HepG2 (cell line): Measurements from ENCODE around the gene GIMAP4. TPM values are rescaled to one million over a fixed set of nuclear protein-coding genes. Genes with fewer than 3 reads are reported as not detected.
"Not testable (repeated sequence)": the region's sequence is repeated elsewhere in the genome, so short reads cannot be mapped to it uniquely, and the experiment has no call there.

Experiments used
- ATAC-seq: fragments of 200-7000 bp; cut with Tn5 transposase; 3 replicates; pipeline ENCODE4 v1.9.1; 2020; ENCODE audit warnings: mild to moderate bottlenecking, moderate library complexity
- BruUV-seq: library from RNA; stranded (reverse); fragments of 400-500 nt; replicated peaks from 2 replicates; lab custom pipeline; 2021; lab: Mats Ljungman, UMichigan
- CTCF ChIA-PET: fragments of 300-600 bp; formaldehyde crosslinking; extraction: SDS; loops from one replicate; lab custom pipeline; 2021; ENCODE audit warnings: low total read pairs, inconsistent platforms, low intra/inter-chr PET ratio; lab: Yijun Ruan, JAX
- POLR2A ChIA-PET: fragments of 350-600 bp; sonication (Branson Sonifier 250); formaldehyde crosslinking; loops from one replicate; lab custom pipeline; 2020; ENCODE audit warnings: antibody characterized with exemption, inconsistent platforms; lab: Yijun Ruan, JAX
- DNase-seq: peaks from one replicate; pipeline ENCODE4 v3.0.0-alpha.2; 2015; ENCODE audit warnings: low spot score
- FAIRE-seq: peaks from 3 replicates; lab custom pipeline; 2011; peaks lifted over from hg19 to GRCh38; lab: Jason Lieb, UNC
- H2AFZ ChIP-seq: one replicate; pipeline ENCODE4 v1.6.1; 2011; ENCODE audit warnings: low read length, inconsistent platforms
- H3K27ac ChIP-seq: fragments of 300-600 bp; 3 replicates; pipeline ENCODE4 v1.8.0; 2011; ENCODE audit warnings: mixed run types, mild to moderate bottlenecking, mixed read lengths, low read length, inconsistent platforms; ENCODE audit not compliant: insufficient read depth; ENCODE audit errors: extremely low read length
- H3K27me3 ChIP-seq, 2 experiments: fragments of 200-600 bp in 1 of 2; 2 replicates in 1 of 2; 3 replicates in 1 of 2; pipeline versions ENCODE4 v1.6.0 to v1.8.0; 2011; ENCODE audit warnings: low read length in 2 of 2, mild to moderate bottlenecking in 2 of 2, moderate library complexity in 2 of 2, inconsistent platforms in 1 of 2; ENCODE audit not compliant: insufficient read depth in 2 of 2, control insufficient read depth in 1 of 2
- H3K36me3 ChIP-seq, 2 experiments: fragments of 200-600 bp in 1 of 2; replicated peaks in 1 of 2; 2 replicates in 1 of 2; 3 replicates in 1 of 2; pipeline versions ENCODE4 v1.5.1 to v1.8.0; 2011; ENCODE audit warnings: low read length in 2 of 2, inconsistent platforms in 1 of 2; ENCODE audit not compliant: insufficient read depth in 2 of 2, control insufficient read depth in 1 of 2
- H3K4me1 ChIP-seq: 2 replicates; pipeline ENCODE4 v1.5.1; 2012; ENCODE audit warnings: low read length, inconsistent platforms; ENCODE audit not compliant: insufficient read depth
- H3K4me2 ChIP-seq: 2 replicates; pipeline ENCODE4 v1.6.0; 2011; ENCODE audit warnings: low read depth, low read length, inconsistent platforms
- H3K4me3 ChIP-seq, 3 experiments: fragments of 200-600 bp in 1 of 3; sonication (generic), shearing (Covaris generic) in 1 of 3; replicated peaks in 1 of 3; 2 replicates each; pipeline ENCODE4 v1.5.1; 2011 to 2016; ENCODE audit warnings: low read length in 3 of 3, inconsistent platforms in 2 of 3, low read depth in 2 of 3, mild to moderate bottlenecking in 2 of 3, control low read depth in 1 of 3, mixed read lengths in 1 of 3; ENCODE audit not compliant: insufficient read depth in 1 of 3
- H3K79me2 ChIP-seq: one replicate; pipeline ENCODE4 v1.6.1; 2011; ENCODE audit warnings: low read length, inconsistent platforms; ENCODE audit not compliant: insufficient read depth
- H3K9ac ChIP-seq: 2 replicates; pipeline ENCODE4 v1.6.0; 2011; ENCODE audit warnings: mild to moderate bottlenecking, low read depth, low read length, inconsistent platforms; ENCODE audit not compliant: insufficient read depth
- H3K9me3 ChIP-seq: 2 replicates; pipeline ENCODE4 v1.5.1; 2012; ENCODE audit warnings: mild to moderate bottlenecking, low read length
- H4K20me1 ChIP-seq: 2 replicates; pipeline ENCODE4 v1.6.0; 2011; ENCODE audit warnings: inconsistent platforms, mild to moderate bottlenecking, low read length, moderate library complexity; ENCODE audit not compliant: insufficient read depth
- ARNT2 ChIP-seq: sonication (generic); formaldehyde crosslinking; IDR thresholded peaks from 2 replicates; pipeline ENCODE4 v1.8.0; 2022; ENCODE audit warnings: mild to moderate bottlenecking, low read depth, missing genetic modification reagents, moderate library complexity
- ELF4 ChIP-seq: sonication (generic); formaldehyde crosslinking; IDR thresholded peaks from 2 replicates; pipeline ENCODE4 v1.5.0; 2020; ENCODE audit warnings: missing genetic modification reagents, mild to moderate bottlenecking, moderate library complexity, borderline replicate concordance
- FOXC1 ChIP-seq: sonication (generic); formaldehyde crosslinking; IDR thresholded peaks from 2 replicates; pipeline ENCODE4 v1.8.0; 2022; ENCODE audit warnings: mild to moderate bottlenecking, missing genetic modification reagents, borderline replicate concordance
- HOXA7 ChIP-seq: sonication (generic); formaldehyde crosslinking; IDR thresholded peaks from 2 replicates; pipeline ENCODE4 v1.8.1; 2022; ENCODE audit warnings: mild to moderate bottlenecking, missing genetic modification reagents, moderate library complexity
- KDM5A ChIP-seq: fragments of 200-600 bp; sonication (generic); IDR thresholded peaks from 2 replicates; pipeline ENCODE4 v1.7.0; 2018; ENCODE audit warnings: antibody characterized with exemption, mild to moderate bottlenecking, low read length, borderline replicate concordance
- ZFP90 ChIP-seq: sonication (generic); formaldehyde crosslinking; IDR thresholded peaks from 2 replicates; pipeline ENCODE4 v1.8.0; 2022; ENCODE audit warnings: missing genetic modification reagents, mild to moderate bottlenecking, inconsistent platforms, borderline replicate concordance
- ZNF768 ChIP-seq: sonication (generic); formaldehyde crosslinking; IDR thresholded peaks from 2 replicates; pipeline ENCODE4 v1.4.0; 2020; ENCODE audit warnings: missing genetic modification reagents
- WGBS: methylation state at CpG from one replicate; pipeline ENCODE4 v1.1.6; 2017; ENCODE audit warnings: low lambda C conversion rate; 5-methylcytosine and 5-hydroxymethylcytosine counted together
- in situ Hi-C: cut with HindIII; loops from 2 replicates; pipeline ENCODE4 v1.10.0; 2017; ENCODE audit warnings: low pct_unique_long_range_greater_than_20kb; ENCODE audit not compliant: extremely low pct_ligation_motif_present
- intact Hi-C: fragments of 100-400 bp; cut with micrococcal nuclease; formaldehyde crosslinking; loops from one replicate; pipeline ENCODE4 v1.10.0; 2022; ENCODE audit not compliant: unreplicated experiment
- polyA plus RNA-seq, 8 experiments: library from polyadenylated mRNA; depleted of rRNA in 3 of 8; stranded (reverse) in 7 of 8; unstranded in 1 of 8; fragments of >200 nt; fragmentation: Illumina TruSeq in 4 of 8; extraction: Trizol in 4 of 8; gene quantifications; 2 replicates each; pipeline versions ENCODE4 v1.2.1 to v1.2.3, GENCODE V29; 2011 to 2016; ENCODE audit warnings: low read depth in 4 of 8, missing spikeins in 1 of 8, mixed read lengths in 1 of 8; ENCODE audit not compliant: insufficient read depth in 1 of 8
- total RNA-seq, 5 experiments: library from RNA; depleted of rRNA; stranded (reverse); fragments of >200 nt; fragmentation: Illumina TruSeq; extraction: Trizol; gene quantifications; 2 replicates each; pipeline ENCODE4 v1.2.3, GENCODE V29; 2016; ENCODE audit warnings: low read depth in 1 of 5
- TF ChIP-seq, protein P1 (sequence below): sonication (generic); formaldehyde crosslinking; IDR thresholded peaks from 2 replicates; pipeline ENCODE4 v1.8.0; 2022; ENCODE audit warnings: mild to moderate bottlenecking, missing genetic modification reagents; ENCODE audit not compliant: insufficient replicate concordance
- TF ChIP-seq, protein P2 (sequence below): sonication (generic); formaldehyde crosslinking; IDR thresholded peaks from 2 replicates; pipeline ENCODE4 v1.4.0; 2020; ENCODE audit warnings: low read depth, missing genetic modification reagents

The GIMAP4 gene
- total and polyA plus RNA-seq, 2 of the 13 experiments (the other 11 are each of a cell fraction or from before 2014, with no cell fraction given), result not detected

- Histone ChIP-seq H3K4me3 (no peak overlapping the region), H3K27me3 (peaks cover 0 to 11% of the 10 kb centered on the region in 2 experiments; a peak in 1 of 5 replicates), H4K20me1 (no peaks in the 10 kb centered on the region), H3K9me3 (no peaks in the 10 kb centered on the region), H3K36me3 (no peaks in the 10 kb centered on the region), H3K79me2 (no peaks in the 10 kb centered on the region), H3K4me1 (no peaks in the 10 kb centered on the region), H3K27ac (no peak overlapping the region), H2AFZ (no peak overlapping the region), H3K4me2 (no peak overlapping the region), H3K9ac (no peak overlapping the region)
- POLR2A ChIA-PET, result no interaction called here
- no peak for ATAC-seq
- no TSS peak for BruUV-seq
- DNase-seq, result no peak
- in situ Hi-C loops (no loop called here), intact Hi-C loops (no loop called here)
- TF ChIP-seq, protein P1, sequence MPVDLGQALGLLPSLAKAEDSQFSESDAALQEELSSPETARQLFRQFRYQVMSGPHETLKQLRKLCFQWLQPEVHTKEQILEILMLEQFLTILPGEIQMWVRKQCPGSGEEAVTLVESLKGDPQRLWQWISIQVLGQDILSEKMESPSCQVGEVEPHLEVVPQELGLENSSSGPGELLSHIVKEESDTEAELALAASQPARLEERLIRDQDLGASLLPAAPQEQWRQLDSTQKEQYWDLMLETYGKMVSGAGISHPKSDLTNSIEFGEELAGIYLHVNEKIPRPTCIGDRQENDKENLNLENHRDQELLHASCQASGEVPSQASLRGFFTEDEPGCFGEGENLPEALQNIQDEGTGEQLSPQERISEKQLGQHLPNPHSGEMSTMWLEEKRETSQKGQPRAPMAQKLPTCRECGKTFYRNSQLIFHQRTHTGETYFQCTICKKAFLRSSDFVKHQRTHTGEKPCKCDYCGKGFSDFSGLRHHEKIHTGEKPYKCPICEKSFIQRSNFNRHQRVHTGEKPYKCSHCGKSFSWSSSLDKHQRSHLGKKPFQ (CRISPR knock-in tag), result no peak
- TF ChIP-seq FOXC1 (CRISPR knock-in tag) (no peak), ZFP90 (CRISPR knock-in tag) (no peak), ZNF768 (CRISPR knock-in tag) (no peak), ARNT2 (CRISPR knock-in tag) (no peak), KDM5A (no peak), ELF4 (CRISPR knock-in tag) (no peak), HOXA7 (no peak)
- TF ChIP-seq, protein P2, sequence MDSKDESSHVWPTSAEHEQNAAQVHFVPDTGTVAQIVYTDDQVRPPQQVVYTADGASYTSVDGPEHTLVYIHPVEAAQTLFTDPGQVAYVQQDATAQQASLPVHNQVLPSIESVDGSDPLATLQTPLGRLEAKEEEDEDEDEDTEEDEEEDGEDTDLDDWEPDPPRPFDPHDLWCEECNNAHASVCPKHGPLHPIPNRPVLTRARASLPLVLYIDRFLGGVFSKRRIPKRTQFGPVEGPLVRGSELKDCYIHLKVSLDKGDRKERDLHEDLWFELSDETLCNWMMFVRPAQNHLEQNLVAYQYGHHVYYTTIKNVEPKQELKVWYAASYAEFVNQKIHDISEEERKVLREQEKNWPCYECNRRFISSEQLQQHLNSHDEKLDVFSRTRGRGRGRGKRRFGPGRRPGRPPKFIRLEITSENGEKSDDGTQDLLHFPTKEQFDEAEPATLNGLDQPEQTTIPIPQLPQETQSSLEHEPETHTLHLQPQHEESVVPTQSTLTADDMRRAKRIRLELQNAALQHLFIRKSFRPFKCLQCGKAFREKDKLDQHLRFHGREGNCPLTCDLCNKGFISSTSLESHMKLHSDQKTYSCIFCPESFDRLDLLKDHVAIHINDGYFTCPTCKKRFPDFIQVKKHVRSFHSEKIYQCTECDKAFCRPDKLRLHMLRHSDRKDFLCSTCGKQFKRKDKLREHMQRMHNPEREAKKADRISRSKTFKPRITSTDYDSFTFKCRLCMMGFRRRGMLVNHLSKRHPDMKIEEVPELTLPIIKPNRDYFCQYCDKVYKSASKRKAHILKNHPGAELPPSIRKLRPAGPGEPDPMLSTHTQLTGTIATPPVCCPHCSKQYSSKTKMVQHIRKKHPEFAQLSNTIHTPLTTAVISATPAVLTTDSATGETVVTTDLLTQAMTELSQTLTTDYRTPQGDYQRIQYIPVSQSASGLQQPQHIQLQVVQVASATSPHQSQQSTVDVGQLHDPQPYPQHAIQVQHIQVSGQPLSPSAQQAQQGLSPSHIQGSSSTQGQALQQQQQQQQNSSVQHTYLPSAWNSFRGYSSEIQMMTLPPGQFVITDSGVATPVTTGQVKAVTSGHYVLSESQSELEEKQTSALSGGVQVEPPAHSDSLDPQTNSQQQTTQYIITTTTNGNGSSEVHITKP (CRISPR knock-in tag), result no peak
- 15% methylated on average over 6 of the region's 8 CpGs for WGBS
- FAIRE-seq, result no peak
- CTCF ChIA-PET, result no interaction called here
Measured at GRCh38 chr7:150520145-150520544, 47.0 kb upstream of the GIMAP4 start.

GRCh38 chr7:150522931-150523330, 44.3 kb upstream of the GIMAP4 start:
- 58% methylated on average over 6 of the region's 6 CpGs for WGBS
- H3K27me3 ChIP-seq, intact Hi-C loops, H3K9me3 ChIP-seq, H2AFZ ChIP-seq, POLR2A ChIA-PET, CTCF ChIA-PET, DNase-seq, H3K9ac ChIP-seq, ATAC-seq, H3K4me2 ChIP-seq, H3K4me3 ChIP-seq, H3K4me1 ChIP-seq, BruUV-seq, in situ Hi-C loops, H4K20me1 ChIP-seq, H3K36me3 ChIP-seq, FAIRE-seq, H3K27ac ChIP-seq, H3K79me2 ChIP-seq: not testable (repeated sequence)
